Adipose tissue (tissue), 3 donors: Measurements from ENCODE around the gene FBN2. TPM values are rescaled to one million over a fixed set of nuclear protein-coding genes. Genes with fewer than 3 reads are reported as not detected.

Source experiments
- H3K27ac ChIP-seq: one replicate; pipeline ENCODE4 v1.5.1; 2013; ENCODE audit warnings: low read depth, low read length
- WGBS, 3 donors: extraction: QIAGEN DNeasy Blood & Tissue Kit; methylation state at CpG; one replicate each; pipeline ENCODE4 v1.1.7; 2013; 5-methylcytosine and 5-hydroxymethylcytosine counted together
- polyA plus RNA-seq, 3 donors: library from polyadenylated mRNA; stranded (reverse); fragments of 200-250 nt; gene quantifications; one replicate each; pipeline ENCODE4 v1.2.3, GENCODE V29; 2013
- donor health status: healthy with polysubstance abuse.
- donor health status: Bipolar disorder and iron deficiency.
- donor health status: healthy.

Gene FBN2
- polyA plus RNA-seq, 3 donors = 0.01 to 0.15 (median 0.11) TPM

DNA sequence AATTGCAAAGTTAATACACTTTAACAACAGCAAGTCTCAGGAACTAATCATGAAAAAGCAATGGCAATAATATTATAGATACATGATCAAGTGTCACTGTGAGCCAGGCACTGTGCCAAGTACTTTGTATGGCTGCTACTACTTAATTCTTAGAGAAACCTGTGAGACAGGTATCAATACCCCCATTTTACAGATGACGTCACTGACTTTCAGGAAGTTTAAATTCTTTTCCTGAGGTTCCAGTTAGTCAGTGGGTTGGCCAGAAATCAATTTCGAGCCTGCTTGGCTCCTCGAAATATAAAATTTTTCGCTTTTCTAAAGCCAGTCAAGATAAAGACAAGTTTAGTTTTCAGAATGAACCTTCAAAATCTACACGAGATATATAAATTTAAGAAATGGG is 324.2 kb downstream of the FBN2 start:
- 71 to 79% (median 72%) methylated on average over 5 of the region's 5 CpGs for WGBS, 3 donors
- H3K27ac ChIP-seq = no peak overlapping the region

DNA sequence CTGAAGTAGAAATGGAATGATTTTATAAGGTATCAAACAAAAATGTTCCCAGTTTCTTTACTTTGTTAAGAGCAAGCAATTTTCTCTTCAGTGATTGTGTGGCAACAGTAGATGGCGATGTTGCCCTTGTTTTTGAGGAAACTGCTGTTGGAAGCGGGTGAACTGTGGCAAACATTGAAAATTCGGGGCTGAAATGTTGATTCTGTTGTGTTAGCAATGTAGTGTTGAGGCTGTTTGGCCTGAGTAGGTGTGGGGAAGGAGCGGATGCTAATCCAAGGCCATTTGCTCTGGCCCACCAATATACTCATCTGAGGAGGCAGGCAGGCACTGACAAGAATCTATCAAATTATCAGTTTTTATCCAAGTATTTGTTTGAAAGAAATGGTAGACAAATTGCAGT is 324.7 kb downstream of the FBN2 start:
- no peak overlapping the region for H3K27ac ChIP-seq
- WGBS, 3 donors = 4 to 12% (median 9%) methylated on average over 4 of the region's 4 CpGs

DNA sequence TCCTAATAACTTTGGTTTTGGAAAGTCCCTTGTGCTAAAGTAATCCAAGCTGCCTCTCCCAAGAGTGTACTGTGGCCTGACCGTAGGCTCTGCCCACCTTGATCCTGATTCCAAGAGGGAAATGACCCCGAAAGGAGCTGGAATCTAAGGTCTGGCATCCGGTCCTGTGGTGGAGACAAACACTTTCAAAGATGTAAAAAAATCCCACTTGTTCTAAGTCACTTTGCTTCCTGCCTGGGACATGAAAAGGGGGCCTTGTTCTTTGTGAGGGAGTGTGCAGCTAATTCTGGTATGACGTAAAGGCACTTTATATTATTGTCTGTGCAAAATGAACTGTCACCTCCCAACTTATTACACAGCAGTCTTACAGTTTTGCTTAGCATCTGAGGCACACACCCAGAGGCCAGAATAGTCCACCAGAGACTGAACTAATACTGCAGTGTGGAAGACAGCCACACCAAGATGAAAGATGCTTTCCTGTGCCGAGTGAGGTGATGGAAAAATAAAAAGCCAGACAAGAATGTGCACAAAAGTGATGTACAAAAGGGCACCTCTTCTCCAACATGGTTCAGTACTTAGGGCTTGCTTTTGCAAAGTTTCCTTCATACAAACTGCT is 325.7 kb downstream of the FBN2 start:
- H3K27ac ChIP-seq = no peak overlapping the region
- 58 to 64% (median 59%) methylated on average over 5 of the region's 5 CpGs for WGBS, 3 donors

DNA sequence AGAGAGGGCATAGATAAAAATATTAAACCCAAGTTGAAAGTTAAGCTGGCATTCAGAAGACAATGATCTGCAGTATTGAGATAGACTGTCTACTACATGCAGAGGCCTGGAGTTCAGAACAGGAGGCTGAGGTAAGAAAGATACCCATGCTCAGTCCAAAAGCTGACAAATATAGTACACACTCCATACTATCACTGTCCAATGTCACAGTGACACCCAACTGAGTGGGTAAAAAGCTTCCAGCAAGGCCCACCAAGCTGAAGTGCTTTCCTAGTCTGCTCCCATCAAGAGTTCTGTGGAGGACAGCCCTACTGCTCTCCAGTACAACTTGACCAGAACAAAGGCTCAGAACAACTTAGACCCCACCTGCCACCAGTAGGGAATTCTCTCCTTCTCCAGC is 329.6 kb downstream of the FBN2 start:
- H3K27ac ChIP-seq = no peak overlapping the region
